ENCODE measurements around the gene PLTP.

DNA sequence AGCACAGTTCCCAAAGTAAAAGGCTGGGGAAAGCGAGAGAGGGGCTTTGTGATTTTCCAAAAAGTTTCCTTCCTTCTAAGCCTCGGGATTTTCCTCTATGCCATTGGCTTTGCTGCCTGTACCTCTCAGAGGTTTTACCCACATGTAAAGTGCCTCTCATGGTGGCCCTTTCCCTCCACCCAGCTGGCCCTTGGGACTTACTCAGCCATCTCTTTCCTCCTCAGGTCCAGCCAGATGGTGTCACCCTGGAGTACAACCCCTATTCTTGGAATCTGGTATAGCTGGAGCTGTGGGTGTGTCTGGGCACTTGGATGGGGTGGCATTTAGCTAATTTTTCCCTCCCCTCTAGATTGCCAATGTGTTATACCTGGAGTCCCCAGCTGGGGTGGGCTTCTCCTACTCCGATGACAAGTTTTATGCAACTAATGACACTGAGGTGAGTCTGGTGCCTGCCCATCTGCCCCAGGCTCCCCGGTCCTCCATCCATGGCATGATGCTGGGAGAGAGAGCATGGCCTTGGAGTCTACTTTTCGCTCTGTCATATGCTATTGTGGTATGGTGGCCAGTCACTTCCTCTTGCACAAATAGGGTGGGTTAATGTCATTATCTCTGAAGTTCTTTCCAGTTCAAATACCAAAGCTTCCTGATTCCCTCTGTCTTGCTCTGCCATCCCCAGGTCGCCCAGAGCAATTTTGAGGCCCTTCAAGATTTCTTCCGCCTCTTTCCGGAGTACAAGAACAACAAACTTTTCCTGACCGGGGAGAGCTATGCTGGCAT is 19.7 kb downstream of the PLTP start:
- TF ChIP-seq, protein P1, sequence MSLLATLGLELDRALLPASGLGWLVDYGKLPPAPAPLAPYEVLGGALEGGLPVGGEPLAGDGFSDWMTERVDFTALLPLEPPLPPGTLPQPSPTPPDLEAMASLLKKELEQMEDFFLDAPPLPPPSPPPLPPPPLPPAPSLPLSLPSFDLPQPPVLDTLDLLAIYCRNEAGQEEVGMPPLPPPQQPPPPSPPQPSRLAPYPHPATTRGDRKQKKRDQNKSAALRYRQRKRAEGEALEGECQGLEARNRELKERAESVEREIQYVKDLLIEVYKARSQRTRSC (CRISPR knock-in tag; IDR thresholded peaks at IDR 0.05; ENCODE audit: low read depth) = no peak
- TF ChIP-seq, protein P2, sequence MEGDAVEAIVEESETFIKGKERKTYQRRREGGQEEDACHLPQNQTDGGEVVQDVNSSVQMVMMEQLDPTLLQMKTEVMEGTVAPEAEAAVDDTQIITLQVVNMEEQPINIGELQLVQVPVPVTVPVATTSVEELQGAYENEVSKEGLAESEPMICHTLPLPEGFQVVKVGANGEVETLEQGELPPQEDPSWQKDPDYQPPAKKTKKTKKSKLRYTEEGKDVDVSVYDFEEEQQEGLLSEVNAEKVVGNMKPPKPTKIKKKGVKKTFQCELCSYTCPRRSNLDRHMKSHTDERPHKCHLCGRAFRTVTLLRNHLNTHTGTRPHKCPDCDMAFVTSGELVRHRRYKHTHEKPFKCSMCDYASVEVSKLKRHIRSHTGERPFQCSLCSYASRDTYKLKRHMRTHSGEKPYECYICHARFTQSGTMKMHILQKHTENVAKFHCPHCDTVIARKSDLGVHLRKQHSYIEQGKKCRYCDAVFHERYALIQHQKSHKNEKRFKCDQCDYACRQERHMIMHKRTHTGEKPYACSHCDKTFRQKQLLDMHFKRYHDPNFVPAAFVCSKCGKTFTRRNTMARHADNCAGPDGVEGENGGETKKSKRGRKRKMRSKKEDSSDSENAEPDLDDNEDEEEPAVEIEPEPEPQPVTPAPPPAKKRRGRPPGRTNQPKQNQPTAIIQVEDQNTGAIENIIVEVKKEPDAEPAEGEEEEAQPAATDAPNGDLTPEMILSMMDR (CRISPR knock-in tag; IDR thresholded peaks at IDR 0.05) = peak; percentile 73
- no peak for TF ChIP-seq SRSF9 (IDR thresholded peaks at IDR 0.05; ENCODE audit: borderline replicate concordance, insufficient read depth, low read depth, low read length, poor library complexity, severe bottlenecking)

Measured in HepG2 (cell line).